ENCODE data around the gene CCDC17.

CCDC17 gene

DNA sequence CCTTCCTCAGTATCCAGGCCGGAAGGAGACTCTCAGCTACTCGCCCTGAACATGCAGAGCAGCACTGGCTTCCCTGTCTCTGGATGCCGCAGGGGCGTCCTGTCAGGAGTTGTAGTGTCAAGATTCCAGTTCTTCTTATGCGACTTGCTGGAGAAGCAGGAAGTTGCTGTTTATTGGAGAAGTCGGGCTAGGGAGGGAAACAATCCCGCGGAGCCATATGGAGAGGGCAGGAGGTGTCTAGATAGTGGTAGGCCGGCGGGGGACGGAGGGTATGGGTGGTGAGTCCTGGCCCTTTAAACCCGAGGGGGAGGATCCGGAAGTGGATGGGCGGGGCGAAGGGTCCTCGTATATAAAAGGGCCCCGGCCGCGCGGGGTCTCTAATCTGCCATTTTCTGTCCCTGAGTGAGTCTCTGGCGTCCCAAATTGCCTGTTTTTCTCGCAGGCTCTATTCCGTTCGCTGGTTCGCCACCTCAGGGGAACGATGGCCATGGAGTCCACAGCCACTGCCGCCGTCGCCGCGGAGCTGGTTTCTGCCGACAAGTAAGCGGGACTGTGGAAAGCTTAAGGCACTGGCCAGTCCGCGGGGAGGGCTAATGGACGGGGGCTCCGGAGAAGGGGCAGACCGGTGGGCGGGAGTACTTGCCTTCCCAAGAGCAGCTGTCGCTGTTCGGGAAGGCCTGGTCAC, 40.0 kb downstream of the CCDC17 start, which contains the start of gene NASP:
NASP (plus strand) TSS at position 376 of the 685 bp plus-strand sequence; CDS start at position 482, 106 bp downstream.
- peak; percentile 64 to 96 (median 84) for DNase-seq

DNA sequence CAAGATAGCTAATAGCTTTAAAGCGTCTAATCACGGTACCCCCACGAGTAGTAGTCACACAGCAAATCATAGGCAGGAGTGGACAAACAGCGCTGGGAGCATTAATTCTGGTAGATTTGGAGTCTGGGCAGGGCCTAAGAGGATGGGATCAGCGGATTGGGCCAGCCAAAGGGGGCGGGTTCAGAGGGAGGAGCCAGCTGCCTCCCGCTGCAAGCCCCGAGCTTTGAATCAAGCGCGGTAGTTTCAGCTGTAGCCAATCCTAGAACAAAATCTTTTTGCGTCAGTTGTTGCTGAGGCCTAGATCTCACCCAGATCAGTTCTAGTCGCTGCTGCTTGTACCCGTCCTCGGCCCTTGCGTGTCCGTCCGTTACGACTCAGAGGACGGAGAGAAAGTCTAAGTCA, 40.6 kb downstream of the CCDC17 start:
- peak in 55 of 56 donors; percentile 73 to 97 (median 92) for DNase-seq

DNA sequence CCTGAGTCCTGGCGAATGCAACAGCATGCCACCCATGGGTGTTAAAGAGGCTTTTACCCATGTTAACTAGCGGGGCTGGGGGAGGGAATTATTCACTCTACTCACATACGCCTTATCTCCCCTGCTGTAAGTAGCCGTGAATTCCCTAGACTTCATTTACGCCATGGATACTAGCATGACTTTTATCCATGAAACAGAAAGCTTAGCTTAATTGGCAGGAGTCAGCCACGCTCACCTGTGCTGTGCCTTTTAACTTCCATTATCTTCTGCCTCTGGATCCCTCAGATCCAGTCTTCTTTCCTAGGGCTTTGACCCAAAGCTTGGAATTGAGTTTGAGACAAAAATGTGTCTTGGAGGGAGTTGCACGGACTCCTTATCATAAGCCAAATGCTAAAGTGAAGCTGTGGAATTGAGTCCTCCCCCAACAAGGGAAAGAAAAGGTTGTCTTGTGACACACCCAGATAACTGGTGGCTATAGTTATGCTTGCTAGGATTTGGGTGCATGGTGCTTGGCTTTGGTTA, 49.7 kb downstream of the CCDC17 start:
- DNase-seq: no peak

- DNase-seq: no peak
These were observed 50.5 kb downstream of the CCDC17 start for GRCh38 chr1:45573231-45573804.

DNA sequence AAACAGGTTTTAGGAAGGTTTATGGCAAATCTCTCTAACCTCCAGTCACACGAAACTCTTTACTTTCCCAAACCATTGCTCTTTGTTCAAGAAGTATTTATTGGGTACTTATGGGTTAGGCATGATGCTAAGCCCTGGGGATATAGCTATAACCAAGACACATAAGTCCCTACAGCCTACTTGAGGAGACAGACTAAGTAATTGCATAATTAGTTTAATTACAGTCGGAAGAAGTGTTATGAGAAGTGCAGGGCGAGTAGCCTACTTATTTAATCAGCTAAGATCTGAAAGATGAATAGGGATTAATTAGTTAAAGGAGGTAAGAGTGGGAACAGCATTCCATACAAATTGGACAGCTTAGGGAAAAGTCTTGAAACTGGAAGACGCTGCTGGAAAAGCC, 53.2 kb downstream of the CCDC17 start:
- no peak for DNase-seq
